HG02852 (cell line): ENCODE measurements around the gene MED23.

Experiments used
- ATAC-seq: cut with Tn5 transposase; IDR thresholded peaks from one replicate; pipeline ENCODE4 v1.9.1; 2021; ENCODE audit warnings: mild to moderate bottlenecking, moderate library complexity; ENCODE audit not compliant: unreplicated experiment

The MED23 gene

GRCh38 chr6:131642565-131642964, 14.5 kb upstream of the MED23 start:
- no peak for ATAC-seq

- no peak for ATAC-seq
Measured at GRCh38 chr6:131641554-131641953, 13.5 kb upstream of the MED23 start.

DNA sequence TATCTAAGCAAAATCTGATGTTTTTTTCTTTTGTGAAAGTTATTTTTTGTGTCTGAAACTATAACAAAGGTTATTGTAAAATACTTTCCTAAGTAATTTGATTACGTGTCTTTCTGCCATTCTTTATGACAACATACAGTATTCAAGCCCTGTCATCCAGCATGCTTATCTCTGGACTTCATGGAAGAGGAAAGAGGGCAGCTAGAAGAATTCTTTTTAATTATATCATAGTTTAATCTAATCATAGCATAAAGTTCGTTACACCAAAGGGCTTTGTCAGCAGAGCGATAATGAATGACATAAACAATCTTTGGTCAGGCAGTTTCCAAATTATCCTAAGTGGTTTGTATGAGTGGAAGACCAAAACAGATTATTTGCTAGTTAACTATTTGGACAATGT, 12.5 kb upstream of the MED23 start:
- no peak for ATAC-seq

DNA sequence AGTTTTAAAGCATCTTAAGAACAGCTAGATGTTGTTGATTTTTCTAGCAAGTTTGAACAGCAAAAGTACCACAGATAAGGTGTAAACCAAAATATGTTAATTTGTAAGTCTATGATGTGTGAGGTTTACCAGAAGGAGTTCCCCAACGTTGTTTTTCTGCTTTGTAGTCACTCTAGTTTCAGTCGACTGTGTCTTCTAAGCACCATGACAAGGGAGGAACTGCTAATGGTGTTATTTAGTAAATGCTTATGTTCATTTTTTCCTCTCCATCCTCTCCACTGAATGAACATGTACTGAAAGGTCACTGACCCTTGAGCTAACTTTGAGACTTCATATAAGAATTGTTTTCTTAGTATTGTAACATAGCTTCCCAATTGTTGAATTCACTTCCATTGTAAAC, 12.1 kb upstream of the MED23 start:
- ATAC-seq, result peak; percentile 63

- no peak for ATAC-seq
Measured at GRCh38 chr6:131638013-131638412, 10.0 kb upstream of the MED23 start.

DNA sequence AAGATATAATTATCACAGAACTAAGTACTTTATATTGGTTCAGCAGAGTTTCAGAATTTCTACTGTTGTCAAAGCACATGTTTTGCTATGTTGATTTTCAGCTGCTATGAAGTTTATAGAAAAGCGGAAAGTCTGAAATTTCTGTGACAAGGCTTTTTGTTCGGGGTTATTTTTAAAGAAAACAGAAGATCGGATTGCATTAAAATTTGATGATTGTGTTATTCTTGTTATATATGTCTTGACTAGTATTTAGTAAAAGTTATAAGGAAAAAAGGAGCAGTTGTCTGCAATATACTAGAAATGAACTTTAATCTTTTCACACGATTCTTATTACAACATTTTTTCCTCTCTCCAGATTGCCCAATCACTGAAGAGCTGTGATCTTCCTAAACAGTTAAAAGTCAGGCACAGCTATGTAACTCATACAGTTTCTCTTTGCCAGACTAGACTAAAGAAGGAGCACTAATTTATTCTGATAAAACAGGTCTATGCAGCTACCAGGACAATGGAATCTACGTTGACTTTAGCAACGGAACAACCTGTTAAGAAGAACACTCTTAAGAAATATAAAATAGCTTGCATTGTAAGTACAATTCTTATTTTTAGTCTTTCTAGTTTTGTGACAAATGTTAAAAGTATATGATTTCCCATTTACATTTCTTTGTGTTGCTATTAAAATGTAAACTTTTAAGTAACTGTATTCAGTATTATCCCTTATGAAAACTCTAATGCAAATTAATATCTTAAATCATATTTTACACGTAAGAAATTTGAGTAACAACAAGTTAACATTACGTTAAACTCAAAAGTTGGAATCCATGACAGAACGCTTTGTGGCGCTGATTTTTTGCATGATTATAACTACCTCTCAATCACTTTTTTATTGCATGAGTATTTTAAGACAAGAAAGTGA, 9.1 kb upstream of the MED23 start, which contains the start of gene ENPP3:
TSS of gene ENPP3 (plus strand) at position 423 of the 913 bp plus-strand sequence. CDS start at position 506, 83 bp downstream.
- ATAC-seq, result no peak

- ATAC-seq, result peak; percentile 91
Measured at GRCh38 chr6:131635384-131636340, 7.6 kb upstream of the MED23 start.

DNA sequence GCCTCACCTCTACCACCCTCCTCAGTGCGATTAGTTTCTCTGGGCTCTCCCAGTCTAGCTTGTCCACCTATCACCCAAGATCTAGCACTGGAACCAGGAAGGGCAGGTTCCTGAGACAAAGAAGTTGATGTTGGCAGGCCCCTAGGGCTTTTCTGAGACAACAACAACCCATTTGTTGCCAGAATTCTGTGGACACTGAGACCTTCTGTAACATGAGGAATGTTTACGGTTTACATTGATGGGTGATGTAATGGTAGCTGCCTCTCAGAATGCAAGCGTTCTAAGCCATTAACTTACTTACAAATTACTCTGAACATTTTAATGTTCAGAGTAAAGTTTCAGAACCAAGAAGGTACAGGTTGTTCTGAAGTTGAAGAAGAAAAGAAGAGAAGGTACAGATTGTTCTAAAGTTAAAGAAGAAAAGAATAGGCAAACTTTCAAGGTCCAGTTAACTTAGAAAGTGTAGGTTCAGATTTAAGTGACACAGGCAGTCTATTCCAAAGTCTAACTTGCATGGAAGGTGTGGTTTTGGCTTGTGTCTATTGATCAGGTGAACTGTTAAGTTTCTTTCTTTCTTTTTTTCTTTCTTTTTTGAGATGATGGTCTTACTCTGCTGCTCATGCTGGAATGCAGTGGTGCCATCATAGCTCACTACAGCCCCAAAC, 3.7 kb upstream of the MED23 start:
- no peak for ATAC-seq

DNA sequence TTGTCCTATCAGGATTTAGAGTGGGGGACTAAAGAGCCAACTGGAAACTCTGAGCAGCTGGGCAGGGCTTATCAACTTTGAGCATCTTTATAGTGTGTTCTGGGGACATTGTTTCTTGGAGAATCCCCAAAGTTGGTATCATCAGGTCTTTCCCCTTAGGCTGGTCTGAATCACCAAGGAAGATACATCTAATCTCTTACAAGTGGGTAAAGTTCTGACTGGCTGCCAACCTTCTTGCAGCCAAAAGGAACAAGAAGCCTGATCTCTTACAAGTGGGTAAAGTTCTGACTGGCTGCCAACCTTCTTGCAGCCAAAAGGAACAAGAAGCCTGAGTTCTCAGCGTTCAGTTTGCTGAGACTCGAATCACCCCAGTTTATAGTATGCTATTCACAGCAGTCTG, 1.6 kb upstream of the MED23 start:
- no peak for ATAC-seq

DNA sequence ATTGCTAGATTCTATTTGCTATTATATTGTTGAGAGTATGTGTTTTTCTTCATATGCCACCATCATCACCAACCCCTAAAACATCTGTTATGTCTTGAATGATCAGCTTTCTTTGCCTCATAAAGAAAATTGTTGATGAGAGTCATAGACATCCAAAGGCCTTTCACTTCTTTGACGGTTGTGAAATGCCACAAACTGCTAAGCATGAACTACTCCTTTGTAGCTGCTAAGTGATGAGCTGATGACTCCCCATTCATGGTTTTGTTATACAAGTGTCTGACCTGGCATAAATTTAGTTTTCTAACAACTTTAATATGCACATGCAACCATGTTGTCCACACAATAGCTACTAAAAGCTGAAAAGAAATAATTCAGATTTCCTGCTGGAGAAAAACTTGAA, 684 bp upstream of the MED23 start:
- no peak for ATAC-seq

GRCh38 chr6:131615275-131615674, 12.8 kb downstream of the MED23 start:
- no peak for ATAC-seq

GRCh38 chr6:131613296-131613925, 14.6 kb downstream of the MED23 start:
- no peak for ATAC-seq

DNA sequence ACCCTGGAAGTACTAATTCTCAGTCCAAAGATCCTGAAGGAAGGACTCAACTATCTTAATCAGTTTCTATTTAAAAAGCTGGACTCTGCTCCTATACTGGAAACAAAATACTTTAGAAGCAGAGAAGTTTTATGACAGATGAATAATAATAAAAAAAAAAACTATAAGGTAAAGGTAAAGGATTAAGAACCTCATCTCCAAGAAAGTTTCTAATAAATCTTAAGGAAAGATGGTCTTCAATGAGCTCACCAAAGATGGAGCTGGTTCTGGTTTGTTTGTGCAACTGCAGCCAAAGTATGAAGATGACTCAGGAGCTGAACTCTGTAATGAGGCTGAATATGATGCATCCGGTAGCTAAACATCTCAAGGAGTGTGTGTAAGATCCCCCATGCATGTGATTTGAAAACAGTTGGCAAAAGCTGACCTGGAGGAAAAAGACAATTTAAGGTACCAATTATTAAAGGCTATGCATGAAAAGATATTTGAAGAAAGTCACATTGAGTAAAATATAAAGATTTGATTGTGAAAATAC, 25.2 kb downstream of the MED23 start:
- ATAC-seq, result no peak

GRCh38 chr6:131600716-131601115, 27.3 kb downstream of the MED23 start:
- ATAC-seq, result no peak

DNA sequence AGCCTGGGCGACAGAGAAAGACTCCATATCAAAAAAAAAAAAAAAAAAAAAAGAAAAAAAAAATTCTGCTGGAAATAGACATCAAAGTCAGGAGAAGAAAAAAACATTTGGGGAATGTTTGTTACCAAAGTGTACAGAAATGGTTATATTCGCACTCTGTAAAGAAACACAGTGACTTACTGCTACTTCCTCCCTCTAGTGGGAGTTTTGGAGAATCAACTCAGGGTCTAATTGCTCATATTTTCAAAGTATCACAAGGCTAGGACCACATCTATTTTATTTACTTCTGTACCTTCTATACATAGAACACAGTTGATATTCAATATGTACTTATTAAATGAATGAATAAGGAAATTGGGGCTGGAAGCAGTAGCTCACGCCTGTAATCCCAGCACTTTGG, 30.6 kb downstream of the MED23 start:
- ATAC-seq, result no peak

DNA sequence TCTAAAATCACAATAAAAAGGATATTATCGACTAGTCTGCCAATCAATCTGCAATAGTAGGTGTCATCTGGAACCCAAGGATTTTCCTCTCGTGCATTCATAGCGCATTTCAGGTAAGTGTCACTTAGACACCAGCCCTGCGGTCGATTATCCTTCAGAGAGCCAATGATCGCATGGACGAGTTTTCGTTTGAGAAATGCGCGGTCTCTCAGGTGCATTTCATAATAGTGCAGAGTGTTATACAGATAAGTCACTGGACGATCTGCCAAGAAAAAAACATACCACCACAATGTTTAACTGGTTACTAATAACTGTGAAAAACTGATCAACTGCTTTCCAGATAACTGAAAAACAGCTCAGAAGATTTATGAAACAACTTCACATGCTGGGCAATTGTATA, 34.0 kb downstream of the MED23 start:
- no peak for ATAC-seq

- no peak for ATAC-seq
Measured at GRCh38 chr6:131592935-131593334, 35.1 kb downstream of the MED23 start.

DNA sequence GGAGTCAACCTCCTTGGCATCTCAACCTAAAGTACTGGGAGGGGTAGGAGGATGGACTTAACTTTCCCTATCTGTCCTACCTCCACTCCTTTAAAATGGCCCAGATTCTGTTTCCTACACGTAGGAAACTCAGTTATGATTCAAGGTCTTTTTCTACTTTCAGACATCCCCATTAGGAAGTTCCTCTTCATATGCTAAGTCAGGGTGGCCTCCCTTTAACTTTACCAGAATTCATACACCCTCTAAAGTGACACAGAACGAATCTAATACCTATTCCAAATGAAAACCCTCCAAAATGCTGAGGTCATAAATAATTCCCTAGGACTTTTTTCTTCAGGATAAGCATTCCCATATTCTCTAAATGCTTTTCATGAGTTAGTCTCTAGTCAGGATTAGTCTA, 39.4 kb downstream of the MED23 start:
- no peak for ATAC-seq

- ATAC-seq, result no peak
Measured at GRCh38 chr6:131587909-131588308, 40.1 kb downstream of the MED23 start.

DNA sequence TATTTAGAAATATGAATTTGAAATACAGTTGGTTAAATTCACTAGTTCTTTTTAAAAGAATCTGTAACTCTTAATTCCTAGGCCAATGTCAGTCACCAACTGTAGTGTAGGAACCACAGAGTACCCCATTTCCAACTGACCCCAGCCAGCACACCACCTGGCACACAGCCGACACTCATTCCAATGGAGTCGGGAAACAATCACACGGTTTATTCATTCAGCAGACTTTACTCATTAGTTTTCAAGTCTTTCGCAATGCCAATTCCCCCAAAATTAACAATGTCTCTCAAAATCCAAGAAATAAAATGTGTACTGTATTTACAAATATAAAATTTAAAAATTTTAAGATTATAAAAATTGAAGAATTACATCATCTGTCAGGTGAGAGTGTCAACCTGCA, 41.5 kb downstream of the MED23 start:
- ATAC-seq, result no peak
